Upper lobe of right lung (tissue), 1 donor: Measurements from ENCODE around the gene BPHL. TPM values are rescaled to one million over a fixed set of nuclear protein-coding genes. Genes with fewer than 3 reads are reported as not detected.
"Not testable (repeated sequence)": the region's sequence is repeated elsewhere in the genome, so short reads cannot be mapped to it uniquely, and the experiment has no call there.

Experiments
- ATAC-seq: fragments of 200-7000 bp; cut with Tn5 transposase; one replicate; pipeline ENCODE4 v1.9.1; 2020; ENCODE audit warnings: mild to moderate bottlenecking, moderate library complexity
- DNase-seq: peaks from one replicate; pipeline ENCODE4 v3.0.0-alpha.2; 2020
- H3K27ac ChIP-seq: fragments of 200-600 bp; one replicate; pipeline ENCODE4 v1.8.0; 2022
- H3K27me3 ChIP-seq: fragments of 200-600 bp; one replicate; pipeline ENCODE4 v1.8.0; 2022; ENCODE audit warnings: mild to moderate bottlenecking
- H3K36me3 ChIP-seq: fragments of 200-600 bp; one replicate; pipeline ENCODE4 v1.8.0; 2022
- H3K4me1 ChIP-seq: fragments of 200-600 bp; one replicate; pipeline ENCODE4 v1.8.0; 2022
- H3K4me3 ChIP-seq: fragments of 200-600 bp; one replicate; pipeline ENCODE4 v1.8.0; 2022; ENCODE audit warnings: mild to moderate bottlenecking
- H3K9me3 ChIP-seq: fragments of 200-600 bp; one replicate; pipeline ENCODE4 v1.8.0; 2022
- CTCF ChIP-seq: fragments of 200-600 bp; IDR thresholded peaks from one replicate; pipeline ENCODE4 v1.8.0; 2022; ENCODE audit warnings: antibody characterized with exemption
- intact Hi-C: fragments of 100-400 bp; cut with DNase I; formaldehyde crosslinking; loops from one replicate; pipeline ENCODE4 v1.11.0; 2022
- total RNA-seq: library from RNA; stranded (reverse); fragmentation: NEBNext Ultra II Directional; extraction: Animal tissue kit (Norgen Biotek cat#: 25700); gene quantifications from one replicate; pipeline ENCODE4 v1.2.1, GENCODE V29; 2021
- donor health status: DM: no; HTN: yes; CAD: no; lungs with severe emphysema.

Gene BPHL
- total RNA-seq, 1 donor from 2014 or later, result 7.6 TPM

GRCh38 chr6:3186974-3187382 lies 68.5 kb downstream of the BPHL start:
- H3K36me3 ChIP-seq, result no peaks in the 10 kb centered on the region
- H3K27me3 ChIP-seq, result no peaks in the 10 kb centered on the region
- no peaks in the 10 kb centered on the region for H3K9me3 ChIP-seq
- intact Hi-C loops, result no loop called here
- no peaks in the 10 kb centered on the region for H3K4me1 ChIP-seq
- no peak overlapping the region for H3K4me3 ChIP-seq
- no peak for DNase-seq
- ATAC-seq, result no peak
- no peak for TF ChIP-seq CTCF
- H3K27ac ChIP-seq, result no peak overlapping the region

- Histone ChIP-seq H3K9me3 (no peaks in the 10 kb centered on the region), H3K27me3 (no peaks in the 10 kb centered on the region), H3K27ac (no peak overlapping the region), H3K4me3 (no peak overlapping the region), H3K4me1 (no peaks in the 10 kb centered on the region), H3K36me3 (no peaks in the 10 kb centered on the region)
- TF ChIP-seq CTCF, result no peak
- intact Hi-C loops, result no loop called here
- DNase-seq (no peak), ATAC-seq (no peak)
Observed at GRCh38 chr6:3188262-3188661, 69.8 kb downstream of the BPHL start.

- H3K36me3 ChIP-seq, H3K4me3 ChIP-seq, H3K27me3 ChIP-seq, H3K4me1 ChIP-seq, intact Hi-C loops, ATAC-seq, H3K9me3 ChIP-seq, H3K27ac ChIP-seq, DNase-seq: not testable (repeated sequence)
Observed at GRCh38 chr6:3189192-3189591, 70.7 kb downstream of the BPHL start.

GRCh38 chr6:3190056-3190455 lies 71.5 kb downstream of the BPHL start:
- H3K27me3 ChIP-seq, result no peaks in the 10 kb centered on the region
- H3K27ac ChIP-seq, result no peak overlapping the region
- intact Hi-C loops, result no loop called here
- no peak for ATAC-seq
- H3K4me1 ChIP-seq, result no peaks in the 10 kb centered on the region
- no peak for TF ChIP-seq CTCF
- DNase-seq, result no peak
- no peak overlapping the region for H3K4me3 ChIP-seq
- H3K36me3 ChIP-seq, result no peaks in the 10 kb centered on the region
- H3K9me3 ChIP-seq, result no peaks in the 10 kb centered on the region

- Histone ChIP-seq H3K9me3 (no peaks in the 10 kb centered on the region), H3K4me1 (no peaks in the 10 kb centered on the region), H3K27me3 (no peaks in the 10 kb centered on the region), H3K27ac (no peak overlapping the region), H3K4me3 (no peak overlapping the region), H3K36me3 (no peaks in the 10 kb centered on the region)
- TF ChIP-seq CTCF, result no peak
- no peak for DNase-seq
- ATAC-seq, result no peak
- intact Hi-C loops, result no loop called here
Observed at GRCh38 chr6:3190779-3191178, 72.3 kb downstream of the BPHL start.

GRCh38 chr6:3193102-3193849 lies 74.8 kb downstream of the BPHL start:
- TF ChIP-seq CTCF, result no peak
- Histone ChIP-seq H3K4me1 (no peaks in the 10 kb centered on the region), H3K9me3 (no peaks in the 10 kb centered on the region), H3K27me3 (no peaks in the 10 kb centered on the region), H3K4me3 (no peak overlapping the region), H3K27ac (no peak overlapping the region), H3K36me3 (no peaks in the 10 kb centered on the region)
- intact Hi-C loops, result no loop called here
- DNase-seq (no peak), ATAC-seq (no peak)
